GM12891 (cell line): Measurements from ENCODE around the gene PPP4C.

Source experiments
- POLR2A ChIP-seq: IDR thresholded peaks from 2 replicates; pipeline ENCODE4 v1.6.1; 2011; ENCODE audit warnings: low read depth, low read length, control low read depth
- POLR2AphosphoS5 ChIP-seq: IDR thresholded peaks from 2 replicates; pipeline ENCODE4 v1.6.1; 2011; ENCODE audit warnings: low read depth, low read length, control low read depth
- POU2F2 ChIP-seq: IDR thresholded peaks from 2 replicates; pipeline ENCODE4 v1.6.1; 2011; ENCODE audit warnings: low read depth, mild to moderate bottlenecking, control low read depth, low read length, moderate library complexity
- SPI1 ChIP-seq: IDR thresholded peaks from 2 replicates; pipeline ENCODE4 v1.6.1; 2011; ENCODE audit warnings: low read depth, low read length, control low read depth
- TAF1 ChIP-seq: IDR thresholded peaks from 2 replicates; pipeline ENCODE4 v1.6.1; 2011; ENCODE audit warnings: low read depth, low read length, control low read depth

GRCh38 chr16:30064729-30065101 is 11.1 kb upstream of the PPP4C start:
- no peak for TF ChIP-seq POLR2A
- TF ChIP-seq POLR2AphosphoS5, result no peak
- TF ChIP-seq TAF1, result peak; percentile 46; the same call in 1 of the 2 replicates
- TF ChIP-seq POU2F2, result no peak
- no peak for TF ChIP-seq SPI1
